WTC11 (cell line): Measurements from ENCODE around the gene CCDC167. TPM values are rescaled to one million over a fixed set of nuclear protein-coding genes. Genes with fewer than 3 reads are reported as not detected.

Experiments used
- ATAC-seq: fragments of 200-7000 bp; cut with Tn5 transposase; 2 replicates; pipeline ENCODE4 v1.10.0; 2021; ENCODE audit warnings: mild to moderate bottlenecking, moderate library complexity
- CTCF ChIA-PET: fragments of 300-600 bp; sonication (Branson Sonifier 250); formaldehyde crosslinking; loops from one replicate; lab custom pipeline; 2021; ENCODE audit warnings: antibody characterized with exemption; lab: Charles Lee
- POLR2A ChIA-PET: fragments of 350-600 bp; sonication (Branson Sonifier 250); formaldehyde crosslinking; loops from one replicate; lab custom pipeline; 2021; ENCODE audit warnings: antibody characterized with exemption; lab: Charles Lee
- DNase-seq: peaks from one replicate; pipeline ENCODE4 v3.0.0; 2021; ENCODE audit warnings: low spot score
- H3K27ac Mint-ChIP-seq: 2 replicates; pipeline ENCODE4 v1.8.0; 2021; ENCODE audit warnings: mixed read lengths
- H3K27me3 Mint-ChIP-seq: 2 replicates; pipeline ENCODE4 v1.8.0; 2021; ENCODE audit warnings: low read depth, mild to moderate bottlenecking, moderate library complexity, mixed read lengths
- H3K36me3 Mint-ChIP-seq: 2 replicates; pipeline ENCODE4 v1.8.0; 2021; ENCODE audit warnings: mixed read lengths
- H3K4me1 Mint-ChIP-seq: 2 replicates; pipeline ENCODE4 v1.8.0; 2022; ENCODE audit warnings: mixed read lengths
- H3K4me3 Mint-ChIP-seq: 2 replicates; pipeline ENCODE4 v1.8.0; 2021; ENCODE audit warnings: mild to moderate bottlenecking, moderate library complexity, mixed read lengths
- H3K9me3 Mint-ChIP-seq: 2 replicates; pipeline ENCODE4 v1.8.0; 2021; ENCODE audit warnings: mixed read lengths
- CREB1 ChIP-seq: sonication (generic); formaldehyde crosslinking; IDR thresholded peaks from 2 replicates; pipeline ENCODE4 v1.8.0; 2023; ENCODE audit warnings: mild to moderate bottlenecking, missing genetic modification reagents
- ELF4 ChIP-seq: sonication (generic); formaldehyde crosslinking; IDR thresholded peaks from 2 replicates; pipeline ENCODE4 v1.8.1; 2022; ENCODE audit warnings: low read depth, mild to moderate bottlenecking, moderate library complexity, missing genetic modification reagents
- ESRRA ChIP-seq: sonication (generic); formaldehyde crosslinking; IDR thresholded peaks from 2 replicates; pipeline ENCODE4 v1.8.1; 2022; ENCODE audit warnings: mild to moderate bottlenecking, missing genetic modification reagents, borderline replicate concordance
- FOXK1 ChIP-seq: sonication (generic); formaldehyde crosslinking; IDR thresholded peaks from 2 replicates; pipeline ENCODE4 v1.8.0; 2022; ENCODE audit warnings: mild to moderate bottlenecking, moderate library complexity, missing genetic modification reagents
- GRHL2 ChIP-seq: fragments of 250-450 bp; sonication (Bioruptor Pico); IDR thresholded peaks from 2 replicates; pipeline ENCODE4 v1.8.0; 2022; ENCODE audit warnings: mild to moderate bottlenecking, moderate library complexity; ENCODE audit not compliant: insufficient replicate concordance, severe bottlenecking
- KAT7 ChIP-seq: sonication (generic); formaldehyde crosslinking; IDR thresholded peaks from 2 replicates; pipeline ENCODE4 v1.8.1; 2023; ENCODE audit warnings: missing genetic modification reagents, mild to moderate bottlenecking, borderline replicate concordance
- NFATC4 ChIP-seq: fragments of 250-450 bp; sonication (Bioruptor Pico); IDR thresholded peaks from 2 replicates; pipeline ENCODE4 v1.9.0; 2021; ENCODE audit warnings: mild to moderate bottlenecking
- TEAD4 ChIP-seq: sonication (generic); formaldehyde crosslinking; IDR thresholded peaks from 2 replicates; pipeline ENCODE4 v1.8.0; 2022; ENCODE audit warnings: mild to moderate bottlenecking, missing genetic modification reagents
- TP53 ChIP-seq: sonication (generic); formaldehyde crosslinking; IDR thresholded peaks from 2 replicates; pipeline ENCODE4 v1.8.1; 2023; ENCODE audit warnings: mild to moderate bottlenecking, missing genetic modification reagents
- ZNF219 ChIP-seq: sonication (generic); formaldehyde crosslinking; IDR thresholded peaks from 2 replicates; pipeline ENCODE4 v1.8.0; 2023; ENCODE audit warnings: missing genetic modification reagents, mild to moderate bottlenecking, borderline replicate concordance
- ZNF671 ChIP-seq: fragments of 250-450 bp; sonication (Bioruptor Pico); IDR thresholded peaks from 2 replicates; pipeline ENCODE4 v1.8.0; 2021; ENCODE audit warnings: mild to moderate bottlenecking
- total RNA-seq: library from RNA; stranded (reverse); gene quantifications from 3 replicates; pipeline ENCODE4 v1.2.3, GENCODE V29; 2021
- TF ChIP-seq, protein P1 (sequence below): sonication (generic); formaldehyde crosslinking; IDR thresholded peaks from 2 replicates; pipeline ENCODE4 v1.8.1; 2023; ENCODE audit warnings: mild to moderate bottlenecking, missing genetic modification reagents, moderate library complexity
- TF ChIP-seq, protein P2 (sequence below): sonication (generic); formaldehyde crosslinking; IDR thresholded peaks from 2 replicates; pipeline ENCODE4 v1.8.0; 2023; ENCODE audit warnings: mild to moderate bottlenecking, missing genetic modification reagents
- TF ChIP-seq, protein P3 (sequence below): fragments of 250-450 bp; sonication (Bioruptor Pico); IDR thresholded peaks from 2 replicates; pipeline ENCODE4 v1.9.0; 2021; ENCODE audit warnings: mild to moderate bottlenecking
- TF ChIP-seq, protein P4 (sequence below): sonication (generic); formaldehyde crosslinking; IDR thresholded peaks from 2 replicates; pipeline ENCODE4 v1.8.1; 2023; ENCODE audit warnings: mild to moderate bottlenecking, missing genetic modification reagents, moderate library complexity
- TF ChIP-seq, protein P5 (sequence below): fragments of 250-450 bp; sonication (Bioruptor Pico); IDR thresholded peaks from 2 replicates; pipeline ENCODE4 v1.9.0; 2021; ENCODE audit warnings: moderate library complexity, mild to moderate bottlenecking, inconsistent platforms, borderline replicate concordance
- TF ChIP-seq, protein P6 (sequence below): sonication (generic); formaldehyde crosslinking; IDR thresholded peaks from 2 replicates; pipeline ENCODE4 v1.8.0; 2022; ENCODE audit warnings: mild to moderate bottlenecking, missing genetic modification reagents
- TF ChIP-seq, protein P7 (sequence below): fragments of 250-450 bp; sonication (Bioruptor Pico); IDR thresholded peaks from 2 replicates; pipeline ENCODE4 v1.9.0; 2021; ENCODE audit warnings: mild to moderate bottlenecking

CCDC167 gene
- total RNA-seq, 1 experiment from 2014 or later, result 19.1 TPM

DNA sequence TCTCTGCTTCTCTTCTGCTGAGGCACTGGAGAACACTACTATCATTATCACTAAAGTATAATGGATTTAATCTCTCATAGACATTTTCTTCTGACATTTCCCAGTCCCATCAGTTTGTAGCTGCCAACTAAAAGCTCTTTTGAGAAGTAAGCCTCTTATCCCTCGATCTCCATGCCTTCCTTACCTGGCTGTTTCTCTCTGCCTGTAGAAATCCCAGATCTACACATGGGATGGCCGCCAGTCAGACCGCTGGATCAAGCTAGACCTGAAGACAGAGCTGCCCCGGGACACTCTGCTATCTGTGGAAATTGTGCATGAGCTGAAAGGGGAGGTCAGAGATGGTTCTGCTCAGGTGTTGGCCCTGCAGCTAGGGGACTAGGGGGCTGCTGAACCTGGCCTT is 25.4 kb downstream of the CCDC167 start (continued):
- TF ChIP-seq, protein P1, sequence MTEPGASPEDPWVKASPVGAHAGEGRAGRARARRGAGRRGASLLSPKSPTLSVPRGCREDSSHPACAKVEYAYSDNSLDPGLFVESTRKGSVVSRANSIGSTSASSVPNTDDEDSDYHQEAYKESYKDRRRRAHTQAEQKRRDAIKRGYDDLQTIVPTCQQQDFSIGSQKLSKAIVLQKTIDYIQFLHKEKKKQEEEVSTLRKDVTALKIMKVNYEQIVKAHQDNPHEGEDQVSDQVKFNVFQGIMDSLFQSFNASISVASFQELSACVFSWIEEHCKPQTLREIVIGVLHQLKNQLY, result no peak
- no peak for TF ChIP-seq KAT7
- TF ChIP-seq, all 79 proteins: peak for 0

DNA sequence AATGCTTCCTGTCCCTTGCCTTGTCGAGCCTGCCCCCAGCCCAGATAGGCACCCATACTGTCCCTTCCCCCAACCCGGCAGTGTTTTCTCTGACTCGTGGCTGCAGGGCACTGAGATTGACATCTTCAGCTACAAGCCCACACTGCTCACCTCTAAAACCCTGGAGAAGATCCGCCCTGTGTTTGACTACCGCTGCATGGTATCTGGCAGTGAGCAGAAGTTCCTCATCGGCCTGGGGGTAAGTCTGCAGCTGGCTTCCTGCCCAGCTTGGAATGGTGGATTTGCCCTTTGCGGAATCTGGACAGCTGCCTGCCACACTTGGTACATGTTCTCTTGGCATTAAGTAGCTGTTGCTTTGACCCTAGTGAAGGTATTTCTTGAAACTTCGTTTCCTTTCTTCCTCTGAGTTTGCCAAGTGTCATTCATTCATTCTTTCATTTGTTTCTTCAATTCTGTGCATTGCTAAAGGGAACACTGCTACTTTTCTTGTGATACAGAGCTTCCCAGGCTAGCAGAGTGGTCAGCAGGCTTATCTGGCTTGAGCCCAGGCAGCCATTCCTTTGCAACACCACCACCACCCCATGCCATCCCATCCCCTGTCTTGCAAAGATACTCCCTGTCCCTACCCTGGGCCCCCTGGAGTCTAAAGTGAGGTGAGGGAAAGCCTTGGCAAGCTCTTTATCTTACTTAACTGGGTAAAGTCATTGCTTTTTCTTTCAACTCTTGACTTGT is 26.2 kb downstream of the CCDC167 start:
- Mint-ChIP-seq H3K4me1 (no peaks in the 10 kb centered on the region), H3K36me3 (peaks cover 35% of the 10 kb centered on the region), H3K4me3 (no peak overlapping the region), H3K27me3 (no peaks in the 10 kb centered on the region), H3K9me3 (no peaks in the 10 kb centered on the region), H3K27ac (no peak overlapping the region)
- ATAC-seq (no peak), DNase-seq (no peak)
- ChIA-PET CTCF (no interaction called here), POLR2A (no interaction called here)
- TF ChIP-seq, protein P2, sequence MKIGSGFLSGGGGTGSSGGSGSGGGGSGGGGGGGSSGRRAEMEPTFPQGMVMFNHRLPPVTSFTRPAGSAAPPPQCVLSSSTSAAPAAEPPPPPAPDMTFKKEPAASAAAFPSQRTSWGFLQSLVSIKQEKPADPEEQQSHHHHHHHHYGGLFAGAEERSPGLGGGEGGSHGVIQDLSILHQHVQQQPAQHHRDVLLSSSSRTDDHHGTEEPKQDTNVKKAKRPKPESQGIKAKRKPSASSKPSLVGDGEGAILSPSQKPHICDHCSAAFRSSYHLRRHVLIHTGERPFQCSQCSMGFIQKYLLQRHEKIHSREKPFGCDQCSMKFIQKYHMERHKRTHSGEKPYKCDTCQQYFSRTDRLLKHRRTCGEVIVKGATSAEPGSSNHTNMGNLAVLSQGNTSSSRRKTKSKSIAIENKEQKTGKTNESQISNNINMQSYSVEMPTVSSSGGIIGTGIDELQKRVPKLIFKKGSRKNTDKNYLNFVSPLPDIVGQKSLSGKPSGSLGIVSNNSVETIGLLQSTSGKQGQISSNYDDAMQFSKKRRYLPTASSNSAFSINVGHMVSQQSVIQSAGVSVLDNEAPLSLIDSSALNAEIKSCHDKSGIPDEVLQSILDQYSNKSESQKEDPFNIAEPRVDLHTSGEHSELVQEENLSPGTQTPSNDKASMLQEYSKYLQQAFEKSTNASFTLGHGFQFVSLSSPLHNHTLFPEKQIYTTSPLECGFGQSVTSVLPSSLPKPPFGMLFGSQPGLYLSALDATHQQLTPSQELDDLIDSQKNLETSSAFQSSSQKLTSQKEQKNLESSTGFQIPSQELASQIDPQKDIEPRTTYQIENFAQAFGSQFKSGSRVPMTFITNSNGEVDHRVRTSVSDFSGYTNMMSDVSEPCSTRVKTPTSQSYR (CRISPR knock-in tag), result no peak
- TF ChIP-seq, protein P3, sequence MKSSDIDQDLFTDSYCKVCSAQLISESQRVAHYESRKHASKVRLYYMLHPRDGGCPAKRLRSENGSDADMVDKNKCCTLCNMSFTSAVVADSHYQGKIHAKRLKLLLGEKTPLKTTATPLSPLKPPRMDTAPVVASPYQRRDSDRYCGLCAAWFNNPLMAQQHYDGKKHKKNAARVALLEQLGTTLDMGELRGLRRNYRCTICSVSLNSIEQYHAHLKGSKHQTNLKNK, result no peak
- TF ChIP-seq ZNF219 (CRISPR knock-in tag) (no peak), ZNF671 (CRISPR knock-in tag) (no peak)
- TF ChIP-seq, protein P4, sequence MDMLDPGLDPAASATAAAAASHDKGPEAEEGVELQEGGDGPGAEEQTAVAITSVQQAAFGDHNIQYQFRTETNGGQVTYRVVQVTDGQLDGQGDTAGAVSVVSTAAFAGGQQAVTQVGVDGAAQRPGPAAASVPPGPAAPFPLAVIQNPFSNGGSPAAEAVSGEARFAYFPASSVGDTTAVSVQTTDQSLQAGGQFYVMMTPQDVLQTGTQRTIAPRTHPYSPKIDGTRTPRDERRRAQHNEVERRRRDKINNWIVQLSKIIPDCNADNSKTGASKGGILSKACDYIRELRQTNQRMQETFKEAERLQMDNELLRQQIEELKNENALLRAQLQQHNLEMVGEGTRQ (CRISPR knock-in tag), result no peak
- TF ChIP-seq, protein P5, sequence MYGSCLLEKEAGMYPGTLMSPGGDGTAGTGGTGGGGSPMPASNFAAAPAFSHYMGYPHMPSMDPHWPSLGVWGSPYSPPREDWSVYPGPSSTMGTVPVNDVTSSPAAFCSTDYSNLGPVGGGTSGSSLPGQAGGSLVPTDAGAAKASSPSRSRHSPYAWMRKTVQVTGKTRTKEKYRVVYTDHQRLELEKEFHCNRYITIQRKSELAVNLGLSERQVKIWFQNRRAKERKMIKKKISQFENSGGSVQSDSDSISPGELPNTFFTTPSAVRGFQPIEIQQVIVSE (CRISPR knock-in tag), result no peak

DNA sequence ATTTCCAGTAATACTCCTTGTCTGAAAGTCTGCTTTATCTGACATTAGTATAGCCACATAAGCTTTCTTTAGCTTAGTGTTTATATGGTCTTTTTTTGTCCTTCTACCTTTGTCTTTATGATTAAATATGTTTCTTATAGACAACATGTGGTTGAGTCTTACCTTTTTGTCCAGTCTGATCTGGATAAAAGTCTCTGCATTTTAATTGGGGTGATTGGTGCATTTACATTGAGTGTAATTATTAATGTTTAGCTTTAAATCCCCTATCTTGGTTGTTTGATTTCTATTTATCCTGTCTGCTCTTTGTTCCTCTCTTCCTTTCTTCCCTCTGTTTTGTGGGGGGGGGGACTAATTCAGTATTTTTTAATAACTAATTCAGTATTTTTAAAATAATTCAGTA is 32.0 kb downstream of the CCDC167 start:
- no peak for DNase-seq
- H3K27ac Mint-ChIP-seq, result no peak overlapping the region
- H3K9me3 Mint-ChIP-seq, result peaks cover 12% of the 10 kb centered on the region
- H3K4me1 Mint-ChIP-seq, result no peaks in the 10 kb centered on the region
- POLR2A ChIA-PET, result no interaction called here
- no peaks in the 10 kb centered on the region for H3K27me3 Mint-ChIP-seq
- peaks cover 38% of the 10 kb centered on the region for H3K36me3 Mint-ChIP-seq
- H3K4me3 Mint-ChIP-seq, result no peak overlapping the region
- CTCF ChIA-PET, result no interaction called here
- ATAC-seq, result no peak
- TF ChIP-seq, protein P2 (CRISPR knock-in tag), result no peak
- TF ChIP-seq TEAD4 (CRISPR knock-in tag) (no peak), ELF4 (CRISPR knock-in tag) (no peak), TP53 (CRISPR knock-in tag) (no peak), FOXK1 (CRISPR knock-in tag) (no peak), NFATC4 (CRISPR knock-in tag) (no peak), ESRRA (CRISPR knock-in tag) (no peak), CREB1 (CRISPR knock-in tag) (no peak), GRHL2 (CRISPR knock-in tag) (no peak)
- TF ChIP-seq, protein P5 (CRISPR knock-in tag), result no peak
- TF ChIP-seq, protein P6, sequence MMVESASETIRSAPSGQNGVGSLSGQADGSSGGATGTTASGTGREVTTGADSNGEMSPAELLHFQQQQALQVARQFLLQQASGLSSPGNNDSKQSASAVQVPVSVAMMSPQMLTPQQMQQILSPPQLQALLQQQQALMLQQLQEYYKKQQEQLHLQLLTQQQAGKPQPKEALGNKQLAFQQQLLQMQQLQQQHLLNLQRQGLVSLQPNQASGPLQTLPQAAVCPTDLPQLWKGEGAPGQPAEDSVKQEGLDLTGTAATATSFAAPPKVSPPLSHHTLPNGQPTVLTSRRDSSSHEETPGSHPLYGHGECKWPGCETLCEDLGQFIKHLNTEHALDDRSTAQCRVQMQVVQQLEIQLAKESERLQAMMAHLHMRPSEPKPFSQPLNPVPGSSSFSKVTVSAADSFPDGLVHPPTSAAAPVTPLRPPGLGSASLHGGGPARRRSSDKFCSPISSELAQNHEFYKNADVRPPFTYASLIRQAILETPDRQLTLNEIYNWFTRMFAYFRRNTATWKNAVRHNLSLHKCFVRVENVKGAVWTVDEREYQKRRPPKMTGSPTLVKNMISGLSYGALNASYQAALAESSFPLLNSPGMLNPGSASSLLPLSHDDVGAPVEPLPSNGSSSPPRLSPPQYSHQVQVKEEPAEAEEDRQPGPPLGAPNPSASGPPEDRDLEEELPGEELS (CRISPR knock-in tag), result no peak
- TF ChIP-seq, protein P7, sequence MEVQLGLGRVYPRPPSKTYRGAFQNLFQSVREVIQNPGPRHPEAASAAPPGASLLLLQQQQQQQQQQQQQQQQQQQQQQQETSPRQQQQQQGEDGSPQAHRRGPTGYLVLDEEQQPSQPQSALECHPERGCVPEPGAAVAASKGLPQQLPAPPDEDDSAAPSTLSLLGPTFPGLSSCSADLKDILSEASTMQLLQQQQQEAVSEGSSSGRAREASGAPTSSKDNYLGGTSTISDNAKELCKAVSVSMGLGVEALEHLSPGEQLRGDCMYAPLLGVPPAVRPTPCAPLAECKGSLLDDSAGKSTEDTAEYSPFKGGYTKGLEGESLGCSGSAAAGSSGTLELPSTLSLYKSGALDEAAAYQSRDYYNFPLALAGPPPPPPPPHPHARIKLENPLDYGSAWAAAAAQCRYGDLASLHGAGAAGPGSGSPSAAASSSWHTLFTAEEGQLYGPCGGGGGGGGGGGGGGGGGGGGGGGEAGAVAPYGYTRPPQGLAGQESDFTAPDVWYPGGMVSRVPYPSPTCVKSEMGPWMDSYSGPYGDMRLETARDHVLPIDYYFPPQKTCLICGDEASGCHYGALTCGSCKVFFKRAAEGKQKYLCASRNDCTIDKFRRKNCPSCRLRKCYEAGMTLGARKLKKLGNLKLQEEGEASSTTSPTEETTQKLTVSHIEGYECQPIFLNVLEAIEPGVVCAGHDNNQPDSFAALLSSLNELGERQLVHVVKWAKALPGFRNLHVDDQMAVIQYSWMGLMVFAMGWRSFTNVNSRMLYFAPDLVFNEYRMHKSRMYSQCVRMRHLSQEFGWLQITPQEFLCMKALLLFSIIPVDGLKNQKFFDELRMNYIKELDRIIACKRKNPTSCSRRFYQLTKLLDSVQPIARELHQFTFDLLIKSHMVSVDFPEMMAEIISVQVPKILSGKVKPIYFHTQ (CRISPR knock-in tag), result no peak
